Right atrium auricular region (tissue), 2 donors: ENCODE measurements around the gene BOC. TPM values are rescaled to one million over a fixed set of nuclear protein-coding genes. Genes with fewer than 3 reads are reported as not detected.

ENCODE experiments used
- DNase-seq: peaks from one replicate; pipeline ENCODE4 v3.0.0-alpha.2; 2019; ENCODE audit warnings: low spot score
- H3K27ac ChIP-seq, 2 donors: fragments of 200-600 bp; sonication (generic); 1 replicate in 1 of 2; 2 replicates in 1 of 2; pipeline ENCODE4 v1.5.1; 2016 to 2019
- H3K27me3 ChIP-seq, 2 donors: fragments of 200-600 bp; sonication (generic); one replicate each; pipeline versions ENCODE4 v1.5.1 to v1.6.0; 2017 to 2019
- H3K36me3 ChIP-seq: fragments of 200-600 bp; sonication (generic); one replicate; pipeline ENCODE4 v1.5.1; 2016
- H3K4me1 ChIP-seq, 2 donors: fragments of 200-600 bp; sonication (generic); one replicate each; pipeline versions ENCODE4 v1.5.1 to v1.6.0; 2017 to 2019
- H3K4me3 ChIP-seq, 2 donors: fragments of 200-600 bp; sonication (generic); 1 replicate in 1 of 2; 2 replicates in 1 of 2; pipeline ENCODE4 v1.5.1; 2017 to 2019; ENCODE audit warnings: mild to moderate bottlenecking in 1 of 2, moderate library complexity in 1 of 2
- H3K9me3 ChIP-seq, 2 donors: fragments of 200-600 bp; sonication (generic); one replicate each; pipeline ENCODE4 v1.5.1; 2019
- CTCF ChIP-seq, 2 donors: fragments of 200-600 bp; sonication (generic); IDR thresholded peaks; one replicate each; pipeline ENCODE4 v1.5.1; 2019; ENCODE audit warnings: antibody characterized with exemption in 2 of 2
- total RNA-seq, 2 donors: library from RNA; depleted of rRNA; stranded (reverse); fragments of >200 nt; gene quantifications; one replicate each; pipeline ENCODE4 v1.1.0, GENCODE V29; 2016

The BOC gene
- total RNA-seq, 2 donors from 2014 or later: 10.6 to 15.4 TPM

- peaks cover 0 to 10% of the 10 kb centered on the region in 2 donors for H3K9me3 ChIP-seq
- no peak for TF ChIP-seq CTCF (IDR thresholded peaks at IDR 0.05)
- no peak overlapping the region for H3K27ac ChIP-seq
- H3K4me1 ChIP-seq: peaks cover 0 to 6% of the 10 kb centered on the region in 2 donors
- H3K4me3 ChIP-seq: no peak overlapping the region
- H3K36me3 ChIP-seq: no peaks in the 10 kb centered on the region
- H3K27me3 ChIP-seq: no peaks in the 10 kb centered on the region
- no peak for DNase-seq
Observed at GRCh38 chr3:113183748-113184661, 27.4 kb upstream of the BOC start.

GRCh38 chr3:113185194-113185835 lies 26.0 kb upstream of the BOC start:
- Histone ChIP-seq H3K27ac (no peak overlapping the region), H3K4me3 (no peak overlapping the region), H3K4me1 (peaks cover 0 to 6% of the 10 kb centered on the region in 2 donors), H3K9me3 (peaks cover 0 to 11% of the 10 kb centered on the region in 2 donors), H3K36me3 (no peaks in the 10 kb centered on the region), H3K27me3 (no peaks in the 10 kb centered on the region)
- no peak for TF ChIP-seq CTCF (IDR thresholded peaks at IDR 0.05)
- DNase-seq: no peak

GRCh38 chr3:113186566-113186965 lies 24.8 kb upstream of the BOC start:
- H3K4me3 ChIP-seq: no peak overlapping the region
- H3K36me3 ChIP-seq: no peaks in the 10 kb centered on the region
- H3K4me1 ChIP-seq: peaks cover 0 to 6% of the 10 kb centered on the region in 2 donors
- no peak overlapping the region for H3K27ac ChIP-seq
- H3K27me3 ChIP-seq: no peaks in the 10 kb centered on the region
- peaks cover 0 to 11% of the 10 kb centered on the region in 2 donors for H3K9me3 ChIP-seq
- TF ChIP-seq CTCF (IDR thresholded peaks at IDR 0.05): no peak
- no peak for DNase-seq

- no peak overlapping the region for H3K27ac ChIP-seq
- H3K4me3 ChIP-seq: no peak overlapping the region
Observed at GRCh38 chr3:113193288-113193687, 18.1 kb upstream of the BOC start.

GRCh38 chr3:113193719-113194118 lies 17.6 kb upstream of the BOC start:
- H3K9me3 ChIP-seq: peaks cover 0 to 3% of the 10 kb centered on the region in 2 donors
- peaks cover 0 to 6% of the 10 kb centered on the region in 2 donors for H3K4me1 ChIP-seq
- H3K27me3 ChIP-seq: no peaks in the 10 kb centered on the region
- H3K36me3 ChIP-seq: no peaks in the 10 kb centered on the region
- DNase-seq: no peak
- no peak overlapping the region for H3K27ac ChIP-seq
- no peak for TF ChIP-seq CTCF (IDR thresholded peaks at IDR 0.05)
- no peak overlapping the region for H3K4me3 ChIP-seq

More at GRCh38 chr3:113193288-113193687, 18.1 kb upstream of the BOC start:
- H3K4me1 ChIP-seq: peaks cover 0 to 6% of the 10 kb centered on the region in 2 donors
- no peaks in the 10 kb centered on the region for H3K27me3 ChIP-seq
- no peak for TF ChIP-seq CTCF (IDR thresholded peaks at IDR 0.05)
- DNase-seq: no peak
- H3K9me3 ChIP-seq: peaks cover 0 to 8% of the 10 kb centered on the region in 2 donors
- H3K36me3 ChIP-seq: no peaks in the 10 kb centered on the region
